ENCODE measurements around the gene PSMA2.

PSMA2 gene

GRCh38 chr7:42950417-42950816 is 18.4 kb upstream of the PSMA2 start:
- TF ChIP-seq EZH2phosphoT487 (conservative IDR thresholded peaks at IDR 0.05; ENCODE audit: low read length) (no peak), CTCF (IDR thresholded peaks at IDR 0.05; ENCODE audit: insufficient read depth, low read length, poor library complexity, severe bottlenecking) (no peak)
- Histone ChIP-seq H3K4me3 (ENCODE audit: insufficient read depth, low read length, poor library complexity, severe bottlenecking) (no peak overlapping the region), H2AFZ (ENCODE audit: low read depth, low read length, severe bottlenecking) (no peak overlapping the region), H3K4me2 (ENCODE audit: low read depth, low read length, poor library complexity, severe bottlenecking) (no peak overlapping the region), H3K9ac (ENCODE audit: low read length) (no peak overlapping the region), H3F3A (ENCODE audit: insufficient read depth) (no peaks in the 10 kb centered on the region), H3K79me2 (ENCODE audit: insufficient read depth, low read length) (no peaks in the 10 kb centered on the region), H4K20me1 (ENCODE audit: low read depth, low read length) (no peaks in the 10 kb centered on the region), H3K27me3 (ENCODE audit: low read length) (no peaks in the 10 kb centered on the region), H3K9me2 (replicated peaks; ENCODE audit: insufficient read depth, low read length) (no peaks in the 10 kb centered on the region), H3K9me3 (ENCODE audit: insufficient read depth, low read length) (0 out of 2 replicates have a peak, but pooled peaks cover under 1% of the 10 kb centered on the region), H3K36me3 (ENCODE audit: low read length) (0 out of 2 replicates have a peak, but pooled peaks cover 2% of the 10 kb centered on the region), H3K27ac (ENCODE audit: low read depth, low read length) (no peak overlapping the region)

GRCh38 chr7:42947521-42947920 is 15.5 kb upstream of the PSMA2 start:
- no peaks in the 10 kb centered on the region for H3F3A ChIP-seq (ENCODE audit: insufficient read depth)
- no peak overlapping the region for H3K27ac ChIP-seq (ENCODE audit: low read depth, low read length)
- no peak overlapping the region for H3K4me2 ChIP-seq (ENCODE audit: low read depth, low read length, poor library complexity, severe bottlenecking)
- H3K9me2 ChIP-seq (replicated peaks; ENCODE audit: insufficient read depth, low read length), result no peaks in the 10 kb centered on the region
- no peaks in the 10 kb centered on the region for H3K27me3 ChIP-seq (ENCODE audit: low read length)
- H3K36me3 ChIP-seq (ENCODE audit: low read length), result no peaks in the 10 kb centered on the region
- H2AFZ ChIP-seq (ENCODE audit: low read depth, low read length, severe bottlenecking), result no peak overlapping the region
- no peaks in the 10 kb centered on the region for H3K9me3 ChIP-seq (ENCODE audit: insufficient read depth, low read length)
- H3K79me2 ChIP-seq (ENCODE audit: insufficient read depth, low read length), result no peaks in the 10 kb centered on the region
- no peak for TF ChIP-seq CTCF (IDR thresholded peaks at IDR 0.05; ENCODE audit: insufficient read depth, low read length, poor library complexity, severe bottlenecking)
- no peak overlapping the region for H3K4me3 ChIP-seq (ENCODE audit: insufficient read depth, low read length, poor library complexity, severe bottlenecking)
- no peaks in the 10 kb centered on the region for H4K20me1 ChIP-seq (ENCODE audit: low read depth, low read length)
- no peak overlapping the region for H3K9ac ChIP-seq (ENCODE audit: low read length)

- Histone ChIP-seq H2AFZ (ENCODE audit: low read depth, low read length, severe bottlenecking) (no peak overlapping the region), H3K9ac (ENCODE audit: low read length) (no peak overlapping the region), H3K9me3 (ENCODE audit: insufficient read depth, low read length) (no peaks in the 10 kb centered on the region), H3K36me3 (ENCODE audit: low read length) (no peaks in the 10 kb centered on the region), H3K27me3 (ENCODE audit: low read length) (no peaks in the 10 kb centered on the region), H3K79me2 (ENCODE audit: insufficient read depth, low read length) (no peaks in the 10 kb centered on the region), H3K27ac (ENCODE audit: low read depth, low read length) (no peak overlapping the region), H3K4me3 (ENCODE audit: insufficient read depth, low read length, poor library complexity, severe bottlenecking) (no peak overlapping the region), H3K4me2 (ENCODE audit: low read depth, low read length, poor library complexity, severe bottlenecking) (no peak overlapping the region), H4K20me1 (ENCODE audit: low read depth, low read length) (no peaks in the 10 kb centered on the region), H3F3A (ENCODE audit: insufficient read depth) (no peaks in the 10 kb centered on the region), H3K9me2 (replicated peaks; ENCODE audit: insufficient read depth, low read length) (no peaks in the 10 kb centered on the region)
- no peak for TF ChIP-seq CTCF (IDR thresholded peaks at IDR 0.05; ENCODE audit: insufficient read depth, low read length, poor library complexity, severe bottlenecking)
- no peak for TF ChIP-seq EZH2phosphoT487 (conservative IDR thresholded peaks at IDR 0.05; ENCODE audit: low read length)
Measured at GRCh38 chr7:42946627-42946950, 14.6 kb upstream of the PSMA2 start.
